GM12878 (cell line): ENCODE measurements around the gene ZNF22. TPM values are rescaled to one million over a fixed set of nuclear protein-coding genes. Genes with fewer than 3 reads are reported as not detected.

Experiments
- ATAC-seq: fragments of 200-7000 bp; cut with Tn5 transposase; 3 replicates; pipeline ENCODE4 v1.9.1; 2020; ENCODE audit warnings: mild to moderate bottlenecking, moderate library complexity
- BruUV-seq: library from RNA; stranded (reverse); fragments of 400-500 nt; replicated peaks from 2 replicates; lab custom pipeline; 2021; lab: Mats Ljungman, UMichigan
- CTCF ChIA-PET: fragments of 300-600 bp; sonication (Branson Sonifier 250); formaldehyde crosslinking; extraction: SDS; loops from one replicate; lab custom pipeline; 2021; ENCODE audit warnings: inconsistent platforms; lab: Yijun Ruan, JAX
- POLR2A ChIA-PET: fragments of 350-600 bp; formaldehyde crosslinking; extraction: SDS; loops from one replicate; lab custom pipeline; 2021; ENCODE audit warnings: inconsistent platforms; lab: Charles Lee
- RAD21 ChIA-PET: fragments of 300-600 bp; sonication (Branson Sonifier 250); formaldehyde crosslinking; loops from one replicate; lab custom pipeline; 2023; ENCODE audit warnings: antibody characterized with exemption; ENCODE audit not compliant: unreplicated experiment; lab: Charles Lee
- SMC1A ChIA-PET: fragments of 300-600 bp; sonication (Branson Sonifier 250); formaldehyde crosslinking; loops from one replicate; lab custom pipeline; 2023; ENCODE audit not compliant: unreplicated experiment, uncharacterized antibody; lab: Charles Lee
- DNase-seq: peaks from one replicate; pipeline ENCODE4 v3.0.0-alpha.2; 2011; ENCODE audit warnings: low read depth, low spot score
- FAIRE-seq: peaks from 3 replicates; lab custom pipeline; 2011; peaks lifted over from hg19 to GRCh38; lab: Jason Lieb, UNC
- H2AFZ ChIP-seq: 2 replicates; pipeline ENCODE4 v1.6.0; 2011; ENCODE audit warnings: low read depth, low read length, control low read depth; ENCODE audit not compliant: control insufficient read depth
- H3K27ac ChIP-seq: 2 replicates; pipeline ENCODE4 v1.5.1; 2011; ENCODE audit warnings: control low read depth; ENCODE audit not compliant: control insufficient read depth, insufficient read depth
- H3K27me3 ChIP-seq, 2 experiments: replicated peaks in 1 of 2; 2 replicates each; pipeline versions ENCODE4 v1.6.0 to v1.6.1; 2011; ENCODE audit warnings: low read length in 1 of 2; ENCODE audit not compliant: control insufficient read depth in 2 of 2, insufficient read depth in 2 of 2
- H3K36me3 ChIP-seq, 2 experiments: 2 replicates each; pipeline ENCODE4 v1.5.1; 2011; ENCODE audit warnings: low read length in 1 of 2; ENCODE audit not compliant: control insufficient read depth in 2 of 2, insufficient read depth in 2 of 2
- H3K4me1 ChIP-seq: 2 replicates; pipeline ENCODE4 v1.6.1; 2011; ENCODE audit warnings: mild to moderate bottlenecking, low read length, moderate library complexity, mixed read lengths; ENCODE audit not compliant: control insufficient read depth, insufficient read depth
- H3K4me2 ChIP-seq: 2 replicates; pipeline ENCODE4 v1.6.0; 2011; ENCODE audit warnings: control low read depth; ENCODE audit not compliant: control insufficient read depth, insufficient read depth
- H3K4me3 ChIP-seq: fragments of 200-600 bp; sonication (generic); 2 replicates; pipeline ENCODE4 v1.5.1; 2016
- H3K79me2 ChIP-seq: 2 replicates; pipeline ENCODE4 v1.6.0; 2011; ENCODE audit warnings: low read length; ENCODE audit not compliant: control insufficient read depth, insufficient read depth
- H3K9ac ChIP-seq: 2 replicates; pipeline ENCODE4 v1.8.0; 2011; ENCODE audit warnings: low read length, control low read depth, mixed read lengths; ENCODE audit not compliant: control insufficient read depth, insufficient read depth
- H3K9me3 ChIP-seq: replicated peaks from 3 replicates; pipeline ENCODE4 v1.5.1; 2011; ENCODE audit warnings: mild to moderate bottlenecking, low read length; ENCODE audit not compliant: control insufficient read depth, insufficient read depth
- H4K20me1 ChIP-seq: 2 replicates; pipeline ENCODE4 v1.6.0; 2011; ENCODE audit not compliant: control insufficient read depth, insufficient read depth
- BCL11A ChIP-seq: IDR thresholded peaks from 2 replicates; pipeline ENCODE4 v1.6.1; 2011; ENCODE audit warnings: low read depth, low read length
- CHD2 ChIP-seq: IDR thresholded peaks from 2 replicates; pipeline ENCODE4 v1.6.1; 2011; ENCODE audit warnings: low read depth, low read length, improper control_type of control experiment, borderline replicate concordance
- DPF2 ChIP-seq: fragments of 450-650 bp; IDR thresholded peaks from 2 replicates; pipeline ENCODE4 v1.6.1; 2017; ENCODE audit warnings: mild to moderate bottlenecking
- ESRRA ChIP-seq: IDR thresholded peaks from 2 replicates; pipeline ENCODE4 v1.6.1; 2012; ENCODE audit warnings: mild to moderate bottlenecking, low read length, improper control_type of control experiment
- FOS ChIP-seq: IDR thresholded peaks from 3 replicates; pipeline ENCODE4 v1.6.1; 2011; ENCODE audit warnings: borderline replicate concordance; ENCODE audit not compliant: insufficient read length; ENCODE audit errors: extremely low read depth
- GATAD2B ChIP-seq: fragments of 450-650 bp; conservative IDR thresholded peaks from 2 replicates; pipeline ENCODE4 v1.6.1; 2017; ENCODE audit warnings: low read depth, mild to moderate bottlenecking, moderate library complexity
- IKZF1 ChIP-seq: fragments of 450-650 bp; conservative IDR thresholded peaks from 2 replicates; pipeline ENCODE4 v1.6.1; 2017; ENCODE audit warnings: antibody characterized with exemption, mild to moderate bottlenecking
- IRF4 ChIP-seq: IDR thresholded peaks from 2 replicates; pipeline ENCODE4 v1.6.1; 2011; ENCODE audit warnings: low read depth, low read length
- KAT2A ChIP-seq: conservative IDR thresholded peaks from 2 replicates; pipeline ENCODE4 v1.6.1; 2011; ENCODE audit warnings: low read depth, low read length; ENCODE audit not compliant: control insufficient read depth
- LARP7 ChIP-seq: fragments of 450-650 bp; IDR thresholded peaks from 2 replicates; pipeline ENCODE4 v1.6.1; 2017; ENCODE audit warnings: mild to moderate bottlenecking
- MTA2 ChIP-seq: fragments of 450-650 bp; IDR thresholded peaks from 2 replicates; pipeline ENCODE4 v1.6.1; 2016; ENCODE audit warnings: low read depth, mild to moderate bottlenecking, moderate library complexity
- MTA3 ChIP-seq: IDR thresholded peaks from 2 replicates; pipeline ENCODE4 v1.6.1; 2012; ENCODE audit warnings: low read length, inconsistent platforms, borderline replicate concordance
- NBN ChIP-seq: fragments of 450-650 bp; IDR thresholded peaks from 2 replicates; pipeline ENCODE4 v1.6.1; 2016
- NKRF ChIP-seq: fragments of 450-650 bp; conservative IDR thresholded peaks from 2 replicates; pipeline ENCODE4 v1.6.1; 2017; ENCODE audit warnings: mild to moderate bottlenecking, moderate library complexity
- NR2F1 ChIP-seq: fragments of 450-650 bp; conservative IDR thresholded peaks from 2 replicates; pipeline ENCODE4 v1.6.1; 2017; ENCODE audit warnings: mild to moderate bottlenecking
- RUNX3 ChIP-seq: IDR thresholded peaks from 2 replicates; pipeline ENCODE4 v1.6.1; 2012; ENCODE audit warnings: low read length, inconsistent platforms
- SIN3A ChIP-seq: IDR thresholded peaks from 2 replicates; pipeline ENCODE4 v1.6.1; 2012; ENCODE audit warnings: low read depth, low read length, improper control_type of control experiment
- SMAD1 ChIP-seq: fragments of 450-650 bp; IDR thresholded peaks from 2 replicates; pipeline ENCODE4 v1.6.1; 2018; ENCODE audit warnings: mild to moderate bottlenecking, low read depth; ENCODE audit not compliant: partially characterized antibody
- TCF12 ChIP-seq: IDR thresholded peaks from 2 replicates; pipeline ENCODE4 v1.6.1; 2011; ENCODE audit warnings: low read depth, mild to moderate bottlenecking, low read length
- ZBTB4 ChIP-seq: fragments of 450-650 bp; formaldehyde crosslinking; IDR thresholded peaks from 2 replicates; pipeline ENCODE4 v1.4.0; 2022; ENCODE audit warnings: mild to moderate bottlenecking, moderate library complexity
- WGBS: methylation state at CpG from one replicate; pipeline ENCODE4 v1.1.6; 2016; ENCODE audit warnings: low lambda C conversion rate; ENCODE audit not compliant: insufficient replicate concordance, insufficient coverage; ENCODE audit errors: missing lambda C conversion rate; 5-methylcytosine and 5-hydroxymethylcytosine counted together
- in situ Hi-C: fragments of 300-500 bp; cut with MboI; formaldehyde crosslinking; loops from 9 replicates; pipeline ENCODE4 v1.14.3; 2018; ENCODE audit warnings: mixed read lengths
- intact Hi-C: fragments of 100-400 bp; cut with micrococcal nuclease; formaldehyde crosslinking; loops from one replicate; pipeline ENCODE4 v1.14.2; 2022; ENCODE audit not compliant: unreplicated experiment
- polyA plus RNA-seq, 11 experiments: library from polyadenylated mRNA; depleted of rRNA in 4 of 11; unstranded in 6 of 11; stranded (reverse) in 5 of 11; fragments of >200 nt; fragmentation: Nextera tagmentation in 4 of 11; fragmentation: Illumina TruSeq in 1 of 11; extraction: Ambion mirVana in 4 of 11; extraction: Trizol in 1 of 11; gene quantifications; 1 replicate in 1 of 11; 2 replicates in 10 of 11; pipeline versions ENCODE4 v1.2.1 to v1.2.3, GENCODE V29; 2011 to 2016; ENCODE audit warnings: inconsistent platforms in 2 of 11, missing spikeins in 2 of 11, low read depth in 1 of 11
- total RNA-seq, 4 experiments: library from RNA; depleted of rRNA in 3 of 4; stranded (reverse); fragments of >200 nt in 3 of 4; fragmentation: Illumina TruSeq in 1 of 4; extraction: Trizol in 1 of 4; gene quantifications; 2 replicates each; pipeline versions ENCODE4 v1.2.1 to v1.2.3, GENCODE V29; 2013 to 2021

ZNF22 gene
- total and polyA plus RNA-seq, 10 of the 15 experiments (the other 5 are each of a cell fraction or from before 2014, with no cell fraction given) = 31.1 to 74.4 (median 43.8) TPM

GRCh38 chr10:44961230-44961571, 39.5 kb upstream of the ZNF22 start:
- no peak for DNase-seq
- ChIA-PET POLR2A (interaction anchor here (1.0 to 14.0 kb wide), 5 partner anchors 8 to 28 kb away, joined by 3 to 174 read pairs (median 8); partner anchors contain the start of gene DEPP1), SMC1A (interaction anchor here (0.7 to 9.3 kb wide), 10 partner anchors 8 to 47 kb away, joined by 3 to 147 read pairs (median 8); partner anchors contain the start of gene DEPP1), RAD21 (interaction anchor here (1.1 to 9.2 kb wide), 6 partner anchors 9 to 29 kb away, joined by 3 to 124 read pairs (median 38); partner anchors contain the start of gene DEPP1), CTCF (interaction anchor here (1.1 to 9.1 kb wide), 7 partner anchors 11 to 27 kb away, joined by 3 to 116 read pairs (median 5); partner anchors contain the start of gene DEPP1)
- WGBS = 13% methylated on average over 4 of the region's 4 CpGs
- peak overlapping the region; percentile 82 for H3K4me2 ChIP-seq
- H3K4me1 ChIP-seq = peaks cover 61% of the 10 kb centered on the region
- ATAC-seq = peak; percentile 4
- in situ Hi-C loops (loop anchor here (10.0 to 25.0 kb wide), 2 partner anchors 1556 to 1799 kb away; partner anchors contain the start of gene HNRNPF), intact Hi-C loops (loop anchor here (10.0 kb wide), 2 partner anchors 414 to 1816 kb away; partner anchors contain the start of gene ALOX5)
- TSS peak; percentile 61 for BruUV-seq
- no peak for FAIRE-seq
- TF ChIP-seq ZBTB4 (CRISPR knock-in tag) (no peak), FOS (no peak), TCF12 (no peak), NBN (0 out of 2 replicates have a peak, but pooled peaks have one; percentile 4), MTA2 (0 out of 2 replicates have a peak, but pooled peaks have one; percentile 7), GATAD2B (peak; percentile 49; the same call in 1 of the 2 replicates), MTA3 (0 out of 2 replicates have a peak, but pooled peaks have one; percentile 54), KAT2A (no peak), LARP7 (no peak), CHD2 (no peak), DPF2 (0 out of 2 replicates have a peak, but pooled peaks have one; percentile 18), ESRRA (no peak), IKZF1 (peak; percentile 33), SIN3A (no peak), RUNX3 (0 out of 2 replicates have a peak, but pooled peaks have one; percentile 7), IRF4 (no peak), BCL11A (no peak), NKRF (no peak), SMAD1 (no peak), NR2F1 (peak; percentile 81)
- H2AFZ ChIP-seq = peak overlapping the region; percentile 1; the same call in 1 of the 2 replicates
- no peaks in the 10 kb centered on the region for H4K20me1 ChIP-seq
- peak overlapping the region; percentile 45 for H3K27ac ChIP-seq
- no peaks in the 10 kb centered on the region for H3K27me3 ChIP-seq
- no peaks in the 10 kb centered on the region for H3K36me3 ChIP-seq
- H3K4me3 ChIP-seq = peak overlapping the region; percentile 78
- H3K9ac ChIP-seq = peak overlapping the region; percentile 47
- no peaks in the 10 kb centered on the region for H3K9me3 ChIP-seq
- peaks cover 43% of the 10 kb centered on the region for H3K79me2 ChIP-seq
